DND-41 (cell line): ENCODE results near the gene TMEM35A.

Experiments used
- EZH2 ChIP-seq: IDR thresholded peaks from 3 replicates; pipeline ENCODE4 v1.6.1; 2012; ENCODE audit warnings: borderline replicate concordance, low read depth, mild to moderate bottlenecking, moderate library complexity, low read length, inconsistent platforms; ENCODE audit not compliant: severe bottlenecking
- TF ChIP-seq, protein P1 (sequence below): IDR thresholded peaks from 2 replicates; pipeline ENCODE4 v1.5.1; 2012; ENCODE audit warnings: borderline replicate concordance, low read length, moderate library complexity, mild to moderate bottlenecking; ENCODE audit not compliant: poor library complexity, severe bottlenecking; ENCODE audit errors: extremely low read depth

DNA sequence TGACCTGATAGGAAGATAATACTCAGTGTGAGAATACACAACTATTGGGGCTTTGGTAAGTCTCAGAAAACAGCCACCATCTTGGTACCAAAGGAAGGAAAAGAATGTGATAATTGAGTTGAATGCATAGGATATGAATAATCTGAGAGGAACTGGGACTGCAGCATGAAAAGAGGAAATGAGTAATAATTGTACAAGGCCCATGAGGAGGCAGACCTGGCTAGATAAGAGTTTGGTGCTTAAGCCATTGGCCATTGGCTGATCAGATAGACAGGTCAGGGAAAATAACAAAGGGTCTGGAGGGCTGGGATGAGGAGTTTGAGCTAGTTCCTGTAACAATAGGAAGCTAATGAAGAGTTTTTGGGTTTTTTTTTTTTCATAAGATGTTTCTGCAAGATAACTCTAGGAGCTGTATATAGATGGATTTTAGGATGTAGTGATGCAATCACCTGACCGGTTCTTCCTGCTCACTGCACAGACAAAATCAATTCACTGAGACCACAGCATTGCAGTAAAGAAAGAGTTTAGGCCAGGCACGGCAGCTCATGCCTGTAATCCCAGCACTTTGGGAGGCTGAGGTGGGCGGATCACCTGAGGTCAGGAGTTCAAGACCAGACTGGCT is 21.5 kb upstream of the TMEM35A start:
- TF ChIP-seq, protein P1, sequence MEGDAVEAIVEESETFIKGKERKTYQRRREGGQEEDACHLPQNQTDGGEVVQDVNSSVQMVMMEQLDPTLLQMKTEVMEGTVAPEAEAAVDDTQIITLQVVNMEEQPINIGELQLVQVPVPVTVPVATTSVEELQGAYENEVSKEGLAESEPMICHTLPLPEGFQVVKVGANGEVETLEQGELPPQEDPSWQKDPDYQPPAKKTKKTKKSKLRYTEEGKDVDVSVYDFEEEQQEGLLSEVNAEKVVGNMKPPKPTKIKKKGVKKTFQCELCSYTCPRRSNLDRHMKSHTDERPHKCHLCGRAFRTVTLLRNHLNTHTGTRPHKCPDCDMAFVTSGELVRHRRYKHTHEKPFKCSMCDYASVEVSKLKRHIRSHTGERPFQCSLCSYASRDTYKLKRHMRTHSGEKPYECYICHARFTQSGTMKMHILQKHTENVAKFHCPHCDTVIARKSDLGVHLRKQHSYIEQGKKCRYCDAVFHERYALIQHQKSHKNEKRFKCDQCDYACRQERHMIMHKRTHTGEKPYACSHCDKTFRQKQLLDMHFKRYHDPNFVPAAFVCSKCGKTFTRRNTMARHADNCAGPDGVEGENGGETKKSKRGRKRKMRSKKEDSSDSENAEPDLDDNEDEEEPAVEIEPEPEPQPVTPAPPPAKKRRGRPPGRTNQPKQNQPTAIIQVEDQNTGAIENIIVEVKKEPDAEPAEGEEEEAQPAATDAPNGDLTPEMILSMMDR, result no peak
- TF ChIP-seq EZH2, result no peak
